NCI-H526 (cell line): Measurements from ENCODE around the gene C18orf63.
"Not testable (repeated sequence)": the region's sequence is repeated elsewhere in the genome, so short reads cannot be mapped to it uniquely, and the experiment has no call there.

Source experiments
- DNase-seq, 2 experiments: peaks; one replicate each; lab custom pipeline; 2025; lab: John Stamatoyannopoulos, UW

Gene C18orf63

GRCh38 chr18:74286106-74286855 is 29.4 kb upstream of the C18orf63 start:
- DNase-seq, result no peak

GRCh38 chr18:74286856-74287255 is 28.8 kb upstream of the C18orf63 start:
- no peak for DNase-seq

DNA sequence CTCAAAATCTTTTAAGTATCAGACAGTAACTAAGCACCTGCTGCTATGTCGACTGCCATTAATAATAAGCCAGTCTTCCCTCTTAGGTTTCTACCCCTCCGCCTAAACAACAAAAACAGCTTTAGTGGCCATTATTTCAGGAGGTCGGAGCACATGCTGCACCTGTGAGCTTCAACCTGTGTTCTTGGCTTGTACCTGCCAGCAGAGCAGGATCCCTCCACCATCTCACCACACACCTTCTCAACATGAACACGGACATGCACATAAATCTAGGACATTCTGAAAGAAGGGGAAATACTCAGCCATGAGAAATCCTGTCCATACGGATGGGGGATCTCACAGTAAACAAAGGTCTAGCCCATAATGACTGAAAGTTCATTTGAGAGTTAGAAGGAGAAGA is 27.6 kb upstream of the C18orf63 start:
- no peak for DNase-seq

GRCh38 chr18:74288730-74289129 is 26.9 kb upstream of the C18orf63 start:
- DNase-seq, result no peak

DNA sequence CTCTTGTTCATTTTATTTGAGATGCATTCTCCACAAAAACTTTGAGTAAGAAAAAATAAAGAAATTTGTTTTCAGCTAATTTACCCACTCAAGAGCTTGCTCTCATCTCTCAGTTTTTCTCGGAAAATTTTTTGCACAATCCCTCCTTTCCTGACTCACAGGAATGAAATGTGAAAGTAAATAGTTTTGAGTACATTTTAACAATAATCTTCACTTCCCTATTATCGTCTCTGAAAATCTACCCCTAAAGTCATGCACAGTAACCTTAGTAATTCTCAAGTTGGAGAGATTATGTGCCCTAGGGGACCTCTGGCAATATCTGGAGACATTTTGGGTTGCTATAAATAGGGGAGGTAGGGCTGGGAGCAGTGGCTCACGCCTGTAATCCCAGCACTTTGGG is 26.5 kb upstream of the C18orf63 start:
- DNase-seq, result no peak

GRCh38 chr18:74290021-74290420 is 25.6 kb upstream of the C18orf63 start:
- no peak for DNase-seq

GRCh38 chr18:74290794-74291471 is 24.7 kb upstream of the C18orf63 start:
- DNase-seq, result peak; percentile 53 to 84

- peak in 1 of 2 experiments; percentile 72 for DNase-seq
These were observed 24.2 kb upstream of the C18orf63 start for GRCh38 chr18:74291472-74291770.

DNA sequence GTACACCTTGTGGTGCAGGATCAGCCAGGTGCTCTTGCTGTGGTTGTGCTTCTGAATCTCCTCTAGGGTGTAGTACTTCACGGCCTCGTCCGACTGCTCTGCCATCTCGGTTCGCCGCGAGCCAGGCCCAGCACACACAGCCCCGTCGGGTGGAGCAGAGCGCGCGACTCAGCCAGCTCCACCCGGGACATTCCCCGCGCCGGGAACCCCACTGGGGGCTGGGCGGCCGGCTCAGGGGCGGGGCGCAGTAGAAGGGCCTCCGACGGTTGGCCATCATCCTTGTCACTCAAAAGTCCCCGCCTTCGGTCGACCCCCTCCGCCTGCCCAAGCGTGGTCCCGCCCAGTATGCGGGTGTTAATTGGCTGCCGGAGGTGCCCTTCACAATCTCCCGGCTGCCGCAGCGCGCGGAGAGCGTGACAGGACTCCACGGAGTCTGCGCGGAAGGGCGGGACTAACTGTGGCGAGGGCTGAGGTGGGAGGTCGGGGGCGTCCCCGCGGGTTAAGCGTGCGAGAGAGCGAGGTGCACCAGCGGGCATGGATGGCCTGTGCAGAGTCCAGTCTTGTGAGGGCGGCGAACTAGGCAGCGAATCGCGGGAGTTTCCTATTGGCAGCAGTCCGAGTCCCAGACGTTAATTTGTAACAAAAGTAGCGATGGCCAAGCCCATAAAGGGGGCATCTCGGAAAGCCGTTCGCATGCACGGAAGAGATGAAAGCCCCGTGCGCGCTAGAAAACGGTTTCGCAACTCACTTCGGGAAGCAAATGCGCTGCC is 23.7 kb upstream of the C18orf63 start, which contains the start of gene CYB5A:
TSS of gene CYB5A (minus strand) at position 193 of the 770 bp plus-strand sequence. CDS start at position 105, 88 bp downstream.
- DNase-seq, result peak; percentile 91 to 98

DNA sequence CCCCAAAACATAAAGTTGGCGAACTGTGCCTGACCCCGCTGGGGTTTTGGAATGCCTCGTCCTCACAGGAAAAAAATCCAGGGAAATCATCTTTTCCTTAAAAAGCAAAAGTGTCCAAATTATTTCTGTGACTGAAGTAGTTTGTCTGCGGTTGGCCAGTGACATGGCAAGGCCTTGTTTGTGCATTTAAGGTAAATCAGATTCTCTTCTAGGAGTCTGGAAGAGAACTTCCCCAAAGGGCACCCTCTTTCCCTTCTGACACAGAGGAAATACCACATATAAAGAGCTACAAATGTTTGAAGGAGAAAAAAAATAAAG is 23.1 kb upstream of the C18orf63 start:
- DNase-seq, result no peak

GRCh38 chr18:74292982-74293381 is 22.7 kb upstream of the C18orf63 start:
- DNase-seq, result not testable (repeated sequence)

- no peak for DNase-seq
These were observed 21.1 kb upstream of the C18orf63 start for GRCh38 chr18:74294526-74294925.

GRCh38 chr18:74299162-74299561 is 16.5 kb upstream of the C18orf63 start:
- DNase-seq, result no peak

- no peak for DNase-seq
These were observed 15.9 kb upstream of the C18orf63 start for GRCh38 chr18:74299746-74300145.

GRCh38 chr18:74303306-74303705 is 12.3 kb upstream of the C18orf63 start:
- DNase-seq, result no peak

- DNase-seq, result no peak
These were observed 11.7 kb upstream of the C18orf63 start for GRCh38 chr18:74303936-74304335.

- peak; percentile 17 to 25 for DNase-seq
These were observed 5.2 kb upstream of the C18orf63 start for GRCh38 chr18:74310411-74310810.

GRCh38 chr18:74311000-74311399 is 4.6 kb upstream of the C18orf63 start:
- no peak for DNase-seq

DNA sequence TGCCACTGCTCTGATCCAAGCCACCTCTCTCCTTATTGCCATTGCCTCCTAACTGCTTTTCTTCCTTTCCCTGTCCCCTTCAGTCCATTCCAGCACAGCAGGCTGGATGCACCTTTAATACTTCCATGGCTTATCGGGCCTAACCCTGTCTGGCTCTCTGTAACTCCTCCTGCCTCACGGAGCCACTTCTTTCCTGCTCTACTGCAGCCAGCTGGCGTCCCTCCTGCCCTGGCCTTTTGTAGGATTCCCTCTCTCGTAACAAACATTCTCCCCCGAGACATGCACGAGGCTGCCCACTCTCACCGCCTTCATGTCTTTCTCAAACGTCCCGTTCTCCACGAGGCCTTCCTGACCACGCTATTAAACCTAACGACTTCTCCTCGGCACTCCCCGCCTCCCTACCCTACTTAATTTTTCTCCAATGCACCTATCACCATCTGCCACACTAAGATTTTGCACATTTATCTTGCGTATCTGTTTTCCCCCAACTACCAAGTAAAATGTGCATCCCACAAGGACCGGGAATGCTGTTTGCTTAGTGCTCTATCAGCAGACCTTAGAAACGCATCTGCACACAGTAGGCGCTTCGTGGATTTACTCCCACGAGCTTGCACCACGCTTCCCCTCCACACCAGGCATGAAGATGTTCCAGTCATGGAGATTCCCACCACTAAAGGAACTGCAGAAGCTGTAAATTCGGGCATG is 728 bp upstream of the C18orf63 start:
- DNase-seq, result no peak

GRCh38 chr18:74316257-74317170 is 875 bp downstream of the C18orf63 start:
- DNase-seq, result no peak

DNA sequence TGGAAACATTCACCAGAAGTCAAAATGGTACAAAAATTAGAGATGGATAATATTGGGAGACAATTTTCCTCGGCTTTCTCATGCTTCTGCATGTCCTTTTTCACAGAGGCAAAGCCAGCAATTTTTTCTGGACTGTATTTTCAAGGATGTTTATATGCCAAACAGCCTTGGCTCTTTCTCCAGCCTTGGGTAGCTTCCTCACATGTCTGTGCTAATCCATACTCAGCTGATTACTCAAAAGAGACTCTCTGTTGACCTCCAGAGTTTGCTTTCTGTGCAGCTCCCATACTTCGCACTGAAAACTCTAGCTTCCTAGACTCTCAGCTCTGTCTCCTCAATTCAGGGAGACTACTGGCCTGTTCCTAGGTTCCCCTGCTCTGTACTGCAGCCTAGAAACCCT is 10.6 kb downstream of the C18orf63 start:
- no peak for DNase-seq
